Endometrium (tissue), 2 donors: Measurements from ENCODE around the gene VIM.
"Not testable (repeated sequence)": the region's sequence is repeated elsewhere in the genome, so short reads cannot be mapped to it uniquely, and the experiment has no call there.

Source experiments
- FAIRE-seq: peaks from 2 replicates; lab custom pipeline; 2012; peaks lifted over from hg19 to GRCh38; lab: Jason Lieb, UNC
- donor health status: control.
- donor health status: control.

VIM gene

GRCh38 chr10:17233286-17233991 is 5.4 kb downstream of the VIM start:
- FAIRE-seq: no peak

GRCh38 chr10:17234431-17234945 is 6.4 kb downstream of the VIM start:
- no peak for FAIRE-seq

GRCh38 chr10:17235136-17235535 is 7.1 kb downstream of the VIM start:
- FAIRE-seq: no peak

- FAIRE-seq: no peak
These were observed 8.6 kb downstream of the VIM start for GRCh38 chr10:17236468-17237148.

- FAIRE-seq: peak; percentile 29
These were observed 9.1 kb downstream of the VIM start for GRCh38 chr10:17237149-17237527.

- no peak for FAIRE-seq
These were observed 9.9 kb downstream of the VIM start for GRCh38 chr10:17237915-17238444.

GRCh38 chr10:17238445-17239291 is 10.6 kb downstream of the VIM start:
- peak; percentile 41 for FAIRE-seq

GRCh38 chr10:17239345-17240085 is 11.5 kb downstream of the VIM start:
- no peak for FAIRE-seq

- no peak for FAIRE-seq
These were observed 12.1 kb downstream of the VIM start for GRCh38 chr10:17240096-17240495.

GRCh38 chr10:17240616-17241015 is 12.6 kb downstream of the VIM start:
- no peak for FAIRE-seq

GRCh38 chr10:17241611-17242333 is 13.7 kb downstream of the VIM start:
- no peak for FAIRE-seq

GRCh38 chr10:17244700-17245365 is 16.8 kb downstream of the VIM start:
- no peak for FAIRE-seq

- no peak for FAIRE-seq
These were observed 19.2 kb downstream of the VIM start for GRCh38 chr10:17247210-17247609.

GRCh38 chr10:17248964-17249363 is 20.9 kb downstream of the VIM start:
- no peak for FAIRE-seq

- FAIRE-seq: no peak
These were observed 21.8 kb downstream of the VIM start for GRCh38 chr10:17249820-17250219.

- FAIRE-seq: no peak
These were observed 22.7 kb downstream of the VIM start for GRCh38 chr10:17250736-17251135.

- FAIRE-seq: not testable (repeated sequence)
These were observed 26.6 kb downstream of the VIM start for GRCh38 chr10:17254543-17255050.

- no peak for FAIRE-seq
These were observed 27.5 kb downstream of the VIM start for GRCh38 chr10:17255512-17255911.

GRCh38 chr10:17256051-17256450 is 28.0 kb downstream of the VIM start:
- no peak for FAIRE-seq

GRCh38 chr10:17256627-17257026 is 28.6 kb downstream of the VIM start:
- no peak for FAIRE-seq
